Measurements from ENCODE around the gene TNFAIP3.
"Not testable (repeated sequence)": the region's sequence is repeated elsewhere in the genome, so short reads cannot be mapped to it uniquely, and the experiment has no call there.

TNFAIP3 gene

GRCh38 chr6:137879885-137880745 lies 13.1 kb downstream of the TNFAIP3 start:
- DNase-seq = no peak

DNA sequence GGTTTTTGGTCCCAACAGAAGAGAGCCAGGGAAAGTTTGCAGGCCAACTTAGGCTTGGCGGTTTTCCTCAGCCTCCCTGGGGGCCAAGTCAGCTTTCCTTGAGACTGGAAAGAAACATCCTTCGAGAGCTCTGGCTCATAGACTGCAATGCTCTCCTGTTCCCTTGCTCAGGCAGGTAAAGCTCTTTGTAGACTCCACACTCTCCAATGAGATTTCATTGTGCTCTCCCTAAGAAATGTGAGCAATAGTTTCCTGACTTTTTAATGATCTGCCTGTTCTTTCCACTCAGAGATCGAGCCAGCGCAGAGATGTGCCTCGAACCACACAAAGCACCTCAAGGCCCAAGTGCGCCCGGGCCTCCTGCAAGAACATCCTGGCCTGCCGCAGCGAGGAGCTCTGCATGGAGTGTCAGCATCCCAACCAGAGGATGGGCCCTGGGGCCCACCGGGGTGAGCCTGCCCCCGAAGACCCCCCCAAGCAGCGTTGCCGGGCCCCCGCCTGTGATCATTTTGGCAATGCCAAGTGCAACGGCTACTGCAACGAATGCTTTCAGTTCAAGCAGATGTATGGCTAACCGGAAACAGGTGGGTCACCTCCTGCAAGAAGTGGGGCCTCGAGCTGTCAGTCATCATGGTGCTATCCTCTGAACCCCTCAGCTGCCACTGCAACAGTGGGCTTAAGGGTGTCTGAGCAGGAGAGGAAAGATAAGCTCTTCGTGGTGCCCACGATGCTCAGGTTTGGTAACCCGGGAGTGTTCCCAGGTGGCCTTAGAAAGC lies 13.9 kb downstream of the TNFAIP3 start:
- DNase-seq = peak; percentile 28

- peak; percentile 48 for DNase-seq
Observed at GRCh38 chr6:137881522-137881886, 14.4 kb downstream of the TNFAIP3 start.

GRCh38 chr6:137882225-137882961 lies 15.3 kb downstream of the TNFAIP3 start:
- DNase-seq = peak; percentile 47

GRCh38 chr6:137883400-137884148 lies 16.5 kb downstream of the TNFAIP3 start:
- DNase-seq = peak; percentile 44

GRCh38 chr6:137884149-137884909 lies 17.3 kb downstream of the TNFAIP3 start:
- no peak for DNase-seq

DNA sequence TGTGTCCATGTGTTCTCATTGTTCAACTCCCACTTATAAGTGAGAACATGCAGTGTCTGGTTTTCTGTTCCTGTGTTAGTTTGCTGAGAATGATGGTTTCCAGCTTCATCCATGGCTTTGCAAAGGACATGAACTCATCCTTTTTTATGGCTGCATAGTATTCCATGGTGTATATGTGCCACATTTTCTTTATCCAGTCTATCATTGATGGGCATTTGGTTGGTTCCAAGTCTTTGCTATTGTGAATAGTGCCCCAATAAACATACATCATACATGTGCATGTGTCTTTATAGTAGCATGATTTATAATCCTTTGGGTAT lies 17.8 kb downstream of the TNFAIP3 start:
- not testable (repeated sequence) for DNase-seq

DNA sequence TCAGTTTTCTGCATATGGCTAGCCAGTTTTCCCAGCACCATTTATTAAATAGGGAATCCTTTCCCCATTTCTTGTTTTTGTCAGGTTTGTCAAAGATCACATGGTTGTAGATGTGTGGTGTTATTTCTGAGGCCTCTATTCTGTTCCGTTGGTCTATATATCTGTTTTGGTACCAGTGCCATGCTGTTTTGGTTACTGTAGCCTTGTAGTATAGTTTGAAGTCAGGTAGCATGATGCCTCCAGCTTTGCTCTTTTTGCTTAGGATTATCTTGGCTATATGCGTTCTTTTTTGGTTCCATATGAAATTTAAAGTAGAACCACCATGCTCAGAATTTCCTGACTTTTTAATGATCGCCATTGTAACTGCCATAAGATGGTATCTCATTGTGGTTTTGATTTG lies 19.2 kb downstream of the TNFAIP3 start:
- not testable (repeated sequence) for DNase-seq

DNA sequence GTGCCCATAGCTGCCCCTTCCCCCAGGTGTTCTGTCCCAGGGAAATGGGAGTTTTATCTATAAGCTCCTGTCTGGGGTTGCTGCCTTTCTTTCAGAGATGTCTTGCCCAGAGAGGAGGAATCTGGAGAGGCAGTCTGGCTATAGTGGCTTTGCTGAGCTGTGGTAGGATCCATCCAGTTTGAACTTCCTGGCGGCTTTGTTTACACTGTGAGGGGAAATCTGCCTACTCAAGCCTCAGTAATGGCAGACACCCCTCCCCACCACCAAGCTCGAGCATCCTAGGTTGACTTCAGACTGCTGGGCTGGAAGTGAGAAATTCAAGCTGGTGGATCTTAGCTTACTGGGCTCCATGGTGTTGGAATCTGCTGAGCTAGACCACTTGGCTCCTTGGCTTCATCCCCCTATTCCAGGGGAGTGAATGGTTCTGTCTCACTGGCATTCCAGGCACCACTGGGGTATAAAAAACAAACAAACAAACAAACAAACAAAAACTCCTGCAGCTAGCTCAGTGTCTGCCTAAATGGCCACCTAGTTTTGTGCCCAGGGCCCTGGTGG lies 24.0 kb downstream of the TNFAIP3 start:
- DNase-seq = no peak

- no peak for DNase-seq
Observed at GRCh38 chr6:137892271-137892708, 25.2 kb downstream of the TNFAIP3 start.

- DNase-seq = no peak
Observed at GRCh38 chr6:137893181-137893580, 26.1 kb downstream of the TNFAIP3 start.

- DNase-seq = no peak
Observed at GRCh38 chr6:137893726-137894125, 26.7 kb downstream of the TNFAIP3 start.

GRCh38 chr6:137894378-137894777 lies 27.3 kb downstream of the TNFAIP3 start:
- DNase-seq = not testable (repeated sequence)

DNA sequence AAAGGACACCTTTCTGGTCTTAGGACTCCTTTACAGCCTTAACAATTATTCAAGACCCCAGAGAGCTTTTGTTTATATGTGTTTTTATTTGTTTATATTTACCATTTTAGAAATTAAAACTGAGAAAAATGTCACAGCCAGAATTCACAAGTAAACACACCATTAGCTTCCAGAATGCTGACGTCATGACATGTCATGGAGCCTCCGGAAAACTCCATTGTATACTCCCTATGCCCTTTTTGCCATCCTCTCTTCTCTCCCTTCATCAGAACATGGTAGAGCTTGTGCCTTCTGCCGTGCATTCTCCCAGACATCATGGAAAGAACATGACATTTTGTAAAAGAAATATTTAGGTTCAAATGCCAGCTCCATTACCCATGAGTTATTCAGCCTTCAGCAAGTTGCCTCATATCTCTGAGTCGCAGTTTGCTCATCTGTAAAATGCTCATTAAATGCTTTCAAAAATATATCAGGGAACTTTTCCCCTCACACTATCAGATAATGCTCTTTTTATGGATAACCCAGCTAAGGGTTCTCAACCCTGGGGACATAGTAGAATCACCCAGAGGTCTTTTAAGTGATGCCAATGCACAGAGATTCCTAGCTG lies 27.8 kb downstream of the TNFAIP3 start:
- DNase-seq = no peak

GRCh38 chr6:137896647-137897046 lies 29.6 kb downstream of the TNFAIP3 start:
- no peak for DNase-seq

GRCh38 chr6:137900815-137901214 lies 33.8 kb downstream of the TNFAIP3 start:
- DNase-seq = no peak

- no peak for DNase-seq
Observed at GRCh38 chr6:137901454-137901853, 34.4 kb downstream of the TNFAIP3 start.

- no peak for DNase-seq
Observed at GRCh38 chr6:137902699-137903098, 35.6 kb downstream of the TNFAIP3 start.

- DNase-seq = no peak
Observed at GRCh38 chr6:137903274-137903932, 36.3 kb downstream of the TNFAIP3 start.
